Left ventricle myocardium superior (tissue), 1 donor: ENCODE measurements around the gene MYO1H. TPM values are rescaled to one million over a fixed set of nuclear protein-coding genes. Genes with fewer than 3 reads are reported as not detected.

ENCODE experiments used
- total RNA-seq: library from RNA; stranded (reverse); fragmentation: NEBNext Ultra II Directional; extraction: Animal tissue kit (Norgen Biotek cat#: 25700); gene quantifications from one replicate; pipeline ENCODE4 v1.2.1, GENCODE V29; 2021
- donor health status: DM: no; HTN: yes; CAD: no; lungs with severe emphysema.

Gene MYO1H
- total RNA-seq, 1 donor from 2014 or later: 0.52 TPM

Other genes starting within 250 kb of the MYO1H start
- gene ACACB, start 231.3 kb upstream of the MYO1H start, total RNA-seq: 177 TPM
- not detected for gene FOXN4, start 38.6 kb upstream of the MYO1H start, total RNA-seq
- gene KCTD10, start 129.4 kb downstream of the MYO1H start, total RNA-seq: 29.8 TPM
- 58.1 TPM for gene UBE3B, start 129.7 kb downstream of the MYO1H start, total RNA-seq
- gene MMAB, start 225.6 kb downstream of the MYO1H start, total RNA-seq: 55.1 TPM
- 9.7 TPM for gene MVK, start 225.9 kb downstream of the MYO1H start, total RNA-seq